AG04449 (cell line): Measurements from ENCODE around the gene IFT172.
"Not testable (repeated sequence)": the region's sequence is repeated elsewhere in the genome, so short reads cannot be mapped to it uniquely, and the experiment has no call there.

Source experiments
- CTCF ChIA-PET: fragments of 350-600 bp; formaldehyde crosslinking; extraction: SDS; loops from one replicate; lab custom pipeline; 2021; ENCODE audit warnings: antibody characterized with exemption; lab: Yijun Ruan, JAX
- POLR2A ChIA-PET: fragments of 400-600, 350-600 bp; formaldehyde crosslinking; extraction: SDS; loops from one replicate; lab custom pipeline; 2020; ENCODE audit warnings: antibody characterized with exemption, inconsistent platforms; lab: Yijun Ruan, JAX
- DNase-seq: peaks from one replicate; pipeline ENCODE4 v3.0.0-alpha.2; 2010; ENCODE audit warnings: low read depth, low spot score
- H3K4me3 ChIP-seq: 2 replicates; pipeline ENCODE4 v1.5.1; 2011; ENCODE audit warnings: low read depth, mild to moderate bottlenecking, control low read depth, low read length
- CTCF ChIP-seq: IDR thresholded peaks from one replicate; pipeline ENCODE4 v1.5.1; 2011; ENCODE audit warnings: mild to moderate bottlenecking, moderate library complexity, low read length, control low read depth, inconsistent platforms; ENCODE audit not compliant: insufficient read depth; ENCODE audit errors: missing control alignments

The IFT172 gene

GRCh38 chr2:27427863-27428212 is 61.7 kb downstream of the IFT172 start:
- CTCF ChIA-PET: interaction anchor here (0.7 to 4.4 kb wide), 4 partner anchors 8 to 255 kb away, joined by 3 to 25 read pairs (median 4); no protein-coding TSS in a partner anchor
- POLR2A ChIA-PET: interaction anchor here (0.5 to 3.1 kb wide), 6 partner anchors 13 to 213 kb away, joined by 3 to 18 read pairs (median 5); partner anchors contain the start of genes PPM1G and ZNF513
- DNase-seq: no peak
- peak overlapping the region; percentile 82 for H3K4me3 ChIP-seq
- no peak for TF ChIP-seq CTCF

- CTCF ChIA-PET: interaction anchor here (2.2 kb wide), 1 partner anchor 16 kb away, joined by 7 read pairs; the partner anchor contains the start of gene PPM1G
- POLR2A ChIA-PET, DNase-seq, H3K4me3 ChIP-seq: not testable (repeated sequence)
Observed at GRCh38 chr2:27425039-27425438, 64.5 kb downstream of the IFT172 start.

- H3K4me3 ChIP-seq: no peak overlapping the region
- DNase-seq: no peak
- ChIA-PET POLR2A (no interaction called here), CTCF (interaction anchor here (1.6 to 2.2 kb wide), 2 partner anchors 9 to 14 kb away, joined by 4 to 7 read pairs; partner anchors contain the start of gene PPM1G)
- TF ChIP-seq CTCF: no peak
Observed at GRCh38 chr2:27422958-27423357, 66.6 kb downstream of the IFT172 start.

GRCh38 chr2:27421660-27422250 is 67.8 kb downstream of the IFT172 start:
- TF ChIP-seq CTCF: no peak
- ChIA-PET POLR2A (no interaction called here), CTCF (no interaction called here)
- H3K4me3 ChIP-seq: no peak overlapping the region
- no peak for DNase-seq

GRCh38 chr2:27420996-27421395 is 68.5 kb downstream of the IFT172 start:
- ChIA-PET POLR2A (no interaction called here), CTCF (no interaction called here)
- no peak for DNase-seq
- no peak for TF ChIP-seq CTCF
- H3K4me3 ChIP-seq: no peak overlapping the region

GRCh38 chr2:27416151-27416550 is 73.4 kb downstream of the IFT172 start:
- POLR2A ChIA-PET: no interaction called here
- no peak overlapping the region for H3K4me3 ChIP-seq
- DNase-seq: no peak
- CTCF ChIA-PET: no interaction called here
- TF ChIP-seq CTCF: no peak
